Measurements from ENCODE around the gene RPN2.
"Not testable (repeated sequence)": the region's sequence is repeated elsewhere in the genome, so short reads cannot be mapped to it uniquely, and the experiment has no call there.

RPN2 gene

DNA sequence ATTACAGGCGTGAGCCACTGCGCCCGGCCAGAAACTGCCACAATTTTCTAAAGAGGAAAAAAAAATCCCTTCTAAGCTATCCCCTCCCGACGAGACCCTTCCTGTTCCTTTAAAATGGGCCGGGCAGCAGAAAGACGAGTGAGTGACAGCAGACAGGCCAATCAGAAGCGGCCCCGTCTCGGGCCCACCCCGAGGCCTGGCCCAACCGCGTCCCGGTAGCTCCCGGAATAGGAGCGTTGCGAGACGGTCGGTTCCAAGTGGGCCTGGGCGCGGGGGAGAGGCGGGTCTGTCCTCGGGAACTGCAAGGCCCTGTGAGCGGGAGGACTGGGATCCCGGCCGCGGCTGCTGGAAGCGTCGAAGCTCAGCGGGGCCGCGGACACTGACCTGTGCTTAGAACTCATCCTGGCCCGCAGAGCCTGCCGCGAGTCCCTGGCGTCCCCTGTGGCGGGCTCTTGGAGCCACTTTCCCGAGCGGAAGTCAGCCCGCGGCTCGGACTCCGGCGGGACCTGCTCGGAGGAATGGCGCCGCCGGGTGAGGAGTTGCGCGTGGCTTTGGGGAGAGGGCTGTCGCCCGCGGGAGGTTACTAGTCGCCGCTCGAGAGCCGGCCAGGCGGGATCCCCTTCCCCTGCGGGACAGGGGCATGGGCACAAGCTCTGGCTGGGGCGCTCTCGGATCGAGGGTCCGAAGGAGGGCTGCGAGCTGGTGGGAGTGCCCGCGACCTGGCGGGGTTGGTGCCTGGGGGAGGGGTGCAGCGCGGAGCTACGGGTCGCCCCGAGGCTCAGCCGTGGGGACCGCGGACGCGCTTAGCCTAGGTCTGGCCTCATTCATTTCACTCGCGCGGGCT, at the start of gene RPN2, which contains the start of gene MROH8:
RPN2 (plus strand) TSS at position 492 of the 844 bp plus-strand sequence; CDS start at position 519, 27 bp downstream.
MROH8 (minus strand) TSS at position 710 of the 844 bp plus-strand sequence.
- DNase-seq (ENCODE audit: low read depth in 3 of 3, low spot score in 1 of 3) = peak; percentile 84 to 89 (median 84)

DNA sequence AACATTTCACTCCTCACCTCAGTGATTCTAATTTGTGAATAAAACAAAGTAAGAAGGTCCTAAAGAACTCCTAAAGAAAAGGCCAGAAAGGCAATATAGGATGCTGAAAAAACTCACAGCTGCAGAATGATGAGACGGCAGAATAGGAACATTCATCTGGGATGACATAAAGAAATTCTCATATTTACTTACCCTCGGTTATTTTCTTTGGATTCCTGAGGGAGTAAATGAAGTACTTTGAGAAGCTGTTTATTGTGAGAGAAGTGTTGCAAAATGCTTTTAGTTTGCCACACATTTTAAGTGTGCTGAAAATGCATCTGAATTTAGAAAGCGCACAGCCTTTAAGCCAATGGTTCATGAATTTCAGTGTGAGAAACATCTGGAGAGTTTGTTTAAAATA, 47.6 kb upstream of the RPN2 start:
- DNase-seq (ENCODE audit: low read depth in 3 of 3, low spot score in 1 of 3) = no peak

DNA sequence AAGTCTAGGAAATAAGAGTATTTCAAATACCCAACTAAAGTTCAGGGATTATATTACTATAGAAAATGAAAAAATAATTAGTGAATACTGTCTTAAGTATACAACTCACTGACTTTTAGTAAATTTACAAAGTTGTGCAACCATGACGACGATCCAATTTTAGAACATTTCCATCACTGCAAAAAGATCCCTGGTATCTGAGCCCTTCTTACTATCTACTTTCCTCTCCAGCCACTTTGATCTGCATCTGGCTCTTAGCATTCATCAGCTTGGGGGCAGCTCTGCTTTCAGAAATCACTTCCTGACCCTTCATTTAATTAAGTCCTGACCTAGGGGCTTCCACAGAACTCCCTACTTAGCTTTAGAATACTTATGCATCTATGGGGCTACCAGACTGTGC, 45.2 kb upstream of the RPN2 start:
- DNase-seq (ENCODE audit: low read depth in 3 of 3, low spot score in 1 of 3) = no peak

DNA sequence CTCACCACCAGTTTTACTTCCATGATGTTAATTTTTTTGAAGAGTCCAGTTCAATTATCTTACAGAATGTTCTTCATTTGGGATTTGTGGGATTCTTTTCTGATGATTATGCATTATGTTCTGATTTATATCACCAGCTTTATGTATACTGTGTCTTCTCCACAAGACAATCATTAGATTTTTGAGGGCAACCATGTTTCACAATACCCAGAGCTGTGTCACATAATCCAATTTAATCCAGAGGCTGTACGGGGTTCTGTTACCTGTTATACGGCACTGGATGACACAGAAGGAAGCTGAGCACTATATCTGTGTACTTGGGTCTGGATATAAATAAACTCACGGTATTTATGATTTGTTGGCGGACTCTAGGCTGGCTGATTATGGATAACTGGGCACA, 41.6 kb upstream of the RPN2 start:
- no peak for DNase-seq (ENCODE audit: low read depth in 3 of 3, low spot score in 1 of 3)

DNA sequence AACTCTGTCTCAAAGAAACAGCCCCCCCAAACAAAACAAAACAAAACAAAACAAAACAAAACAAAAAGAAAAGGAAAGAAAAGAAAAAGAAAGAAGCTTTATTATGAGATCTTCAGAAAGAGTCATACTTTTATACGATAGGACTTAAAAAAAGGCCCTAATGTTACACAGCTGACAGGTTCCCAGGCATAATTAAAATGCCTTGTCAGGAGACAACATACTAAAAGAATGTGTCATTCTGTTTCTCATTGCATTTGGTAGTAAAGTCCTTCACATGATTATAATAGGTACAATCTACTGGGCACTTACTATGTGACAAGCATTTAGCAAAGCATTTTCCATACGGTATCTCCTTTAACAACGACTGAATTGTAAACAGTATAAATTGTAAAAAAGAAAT, 36.4 kb upstream of the RPN2 start:
- DNase-seq (ENCODE audit: low read depth in 3 of 3, low spot score in 1 of 3) = no peak

DNA sequence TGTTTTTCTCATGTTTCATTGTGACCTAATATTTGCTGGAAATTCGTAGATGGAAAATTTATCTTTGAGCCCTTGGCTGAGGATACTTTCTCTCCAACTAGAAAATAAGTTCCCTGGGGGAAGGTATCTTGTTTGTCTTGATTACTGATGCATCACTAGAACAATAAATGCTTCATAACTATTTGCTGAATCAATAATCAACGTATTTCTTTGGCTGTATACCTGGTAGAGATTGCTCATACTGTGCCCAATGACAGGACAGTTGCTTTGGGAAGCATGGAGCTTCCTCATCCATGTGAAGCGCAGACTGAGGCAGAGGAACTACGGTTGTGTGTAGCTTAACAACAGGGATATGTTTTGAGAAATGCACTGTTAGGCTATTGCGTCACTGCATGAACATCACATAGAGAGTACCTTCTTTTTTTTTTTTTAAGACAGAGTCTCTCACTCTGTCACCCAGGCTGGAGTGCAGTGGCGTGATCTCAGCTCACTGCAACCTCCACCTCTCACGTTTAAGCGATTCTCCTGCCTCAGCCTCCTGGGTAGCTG, 34.2 kb upstream of the RPN2 start:
- DNase-seq (ENCODE audit: low read depth in 3 of 3, low spot score in 1 of 3) = no peak

DNA sequence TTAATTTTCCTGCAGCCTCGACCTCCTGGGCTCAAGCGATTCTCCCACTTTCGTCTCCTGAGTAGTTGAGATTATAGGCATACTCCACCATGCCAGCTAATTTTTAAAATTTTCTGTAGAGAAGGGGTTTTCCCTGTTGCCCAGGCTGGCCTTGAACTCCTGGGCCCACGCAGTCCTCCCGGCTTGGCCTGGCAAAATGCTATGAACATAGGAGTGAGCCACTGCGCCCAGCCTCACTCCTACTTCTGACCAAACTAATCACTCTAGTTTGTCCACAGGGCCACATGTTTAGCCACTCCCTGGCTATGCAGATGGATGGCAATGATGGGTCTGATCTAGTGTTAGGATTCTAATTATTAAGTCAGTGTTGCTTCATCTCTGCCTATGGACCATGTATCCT, 31.9 kb upstream of the RPN2 start:
- no peak for DNase-seq (ENCODE audit: low read depth in 3 of 3, low spot score in 1 of 3)

DNA sequence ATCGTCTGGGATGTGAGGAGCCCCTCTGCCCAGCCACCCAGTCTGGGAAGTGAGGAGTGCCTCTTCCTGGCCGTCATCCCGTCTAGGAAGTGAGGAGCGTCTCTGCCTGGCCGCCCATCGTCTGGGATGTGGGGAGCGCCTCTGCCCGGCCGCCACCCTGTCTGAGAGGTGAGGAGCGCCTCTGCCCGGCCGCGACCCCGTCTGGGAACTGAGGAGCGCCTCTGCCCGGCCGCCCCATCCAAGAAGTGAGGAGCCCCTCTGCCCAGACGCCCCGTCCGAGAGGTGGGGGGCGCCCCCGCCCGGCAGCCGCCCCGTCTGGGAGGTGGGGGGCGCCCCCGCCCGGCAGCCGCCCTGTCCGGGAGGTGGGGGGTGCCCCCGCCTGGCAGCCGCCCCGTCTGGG, 28.3 kb upstream of the RPN2 start:
- not testable (repeated sequence) for DNase-seq (ENCODE audit: low read depth in 3 of 3, low spot score in 1 of 3)

DNA sequence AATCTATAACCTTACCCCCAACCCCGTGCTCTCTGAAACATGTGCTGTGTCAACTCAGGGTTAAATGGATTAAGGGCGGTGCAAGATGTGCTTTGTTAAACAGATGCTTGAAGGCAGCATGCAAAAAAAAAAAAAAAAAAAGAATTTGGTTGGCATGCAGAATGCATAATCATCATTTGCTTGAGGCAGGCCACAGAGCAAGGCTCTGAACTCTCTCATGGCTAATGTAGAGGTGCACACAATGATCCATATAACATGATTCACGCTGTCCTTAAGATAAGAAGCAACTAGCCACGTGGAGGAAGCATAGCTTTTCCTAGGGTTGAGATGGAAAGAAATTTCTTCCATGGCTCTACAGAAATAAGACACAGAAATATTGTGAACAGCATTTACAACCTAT, 27.6 kb upstream of the RPN2 start:
- DNase-seq (ENCODE audit: low read depth in 3 of 3, low spot score in 1 of 3) = no peak

DNA sequence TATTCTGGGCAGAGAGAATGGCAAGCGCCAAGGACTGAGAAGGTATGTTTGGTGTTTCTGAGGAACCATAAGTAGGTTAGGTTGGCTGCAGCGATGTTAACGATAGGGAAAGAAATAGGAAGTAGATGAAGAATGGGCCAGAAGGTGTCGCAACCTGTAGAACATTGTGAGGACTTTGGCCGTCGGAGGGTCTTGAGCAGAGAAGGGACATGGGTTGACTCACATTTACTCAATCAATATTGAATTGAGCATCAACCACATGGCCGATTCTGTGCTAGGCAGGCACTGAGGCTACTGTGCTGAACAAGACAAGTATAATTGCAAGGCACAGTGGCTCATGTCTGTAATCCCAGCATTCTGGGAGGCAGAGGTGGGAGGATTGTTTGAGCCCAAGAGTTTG, 26.8 kb upstream of the RPN2 start:
- DNase-seq (ENCODE audit: low read depth in 3 of 3, low spot score in 1 of 3) = no peak

DNA sequence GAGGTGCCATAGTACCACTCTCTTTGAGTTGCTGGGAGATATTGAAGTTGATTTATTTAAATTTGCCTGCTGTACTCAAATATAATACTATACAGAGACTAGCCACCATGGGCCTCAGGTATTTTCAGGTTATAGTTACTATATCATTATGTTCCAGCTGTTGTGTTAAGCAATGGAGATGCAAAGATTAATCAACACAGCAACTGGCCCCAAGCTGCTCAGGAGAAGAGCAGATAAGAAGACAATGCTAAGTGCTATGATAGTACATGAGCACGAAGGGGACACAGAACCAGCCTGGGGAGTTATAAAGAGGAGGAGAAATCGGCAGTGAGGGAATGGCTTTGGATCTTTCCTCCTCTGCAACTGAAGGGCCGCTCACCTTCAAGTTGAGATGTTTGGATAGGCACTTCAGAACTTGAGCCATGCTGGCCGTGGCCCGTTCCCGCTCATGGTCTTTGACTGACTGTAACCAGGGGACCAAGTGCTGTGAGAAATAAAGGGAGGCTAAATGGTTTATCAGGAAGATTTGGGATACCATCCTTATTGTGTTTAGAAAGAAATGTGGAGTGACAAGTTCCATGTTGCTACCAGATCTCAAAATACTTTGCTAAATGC, 24.3 kb upstream of the RPN2 start:
- DNase-seq (ENCODE audit: low read depth in 3 of 3, low spot score in 1 of 3) = no peak

DNA sequence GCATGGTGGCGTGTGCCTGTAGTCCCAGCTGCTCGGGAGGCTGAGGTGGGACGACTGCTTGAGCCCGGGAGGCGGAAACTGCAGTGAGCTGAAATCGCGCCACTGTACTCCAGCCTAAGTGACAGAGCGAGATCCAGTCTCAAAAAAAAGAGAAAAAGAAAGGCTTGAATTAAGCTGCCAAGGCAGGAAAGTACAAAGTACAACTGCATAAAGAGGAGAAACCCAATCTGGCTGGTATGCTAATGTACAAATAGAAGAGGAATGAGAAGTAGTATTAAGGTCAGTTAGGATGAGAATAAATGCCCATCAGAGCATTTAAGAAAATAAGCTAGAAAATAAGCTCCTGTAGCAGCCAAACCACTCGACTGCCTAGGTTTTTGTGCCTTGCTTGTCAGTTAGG, 23.1 kb upstream of the RPN2 start:
- DNase-seq (ENCODE audit: low read depth in 3 of 3, low spot score in 1 of 3) = no peak

DNA sequence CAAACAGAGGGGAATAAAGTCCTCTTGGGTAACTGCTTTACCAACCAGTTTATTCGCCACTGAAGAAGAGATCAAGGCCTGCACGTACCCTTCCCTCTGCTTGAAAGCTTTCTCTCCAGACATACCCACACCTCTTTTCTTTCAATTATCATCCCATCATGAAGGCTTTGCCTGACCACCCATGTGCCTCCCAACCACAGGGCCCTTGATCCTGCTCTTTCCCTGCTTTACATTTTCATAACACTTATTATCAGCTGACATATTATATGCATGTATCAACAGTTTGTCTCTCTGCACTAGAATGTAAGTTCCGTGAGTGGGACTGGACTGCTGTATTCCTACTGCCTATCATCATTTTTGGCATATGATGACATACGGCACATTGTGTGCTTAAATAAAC, 20.9 kb upstream of the RPN2 start:
- DNase-seq (ENCODE audit: low read depth in 3 of 3, low spot score in 1 of 3) = no peak

DNA sequence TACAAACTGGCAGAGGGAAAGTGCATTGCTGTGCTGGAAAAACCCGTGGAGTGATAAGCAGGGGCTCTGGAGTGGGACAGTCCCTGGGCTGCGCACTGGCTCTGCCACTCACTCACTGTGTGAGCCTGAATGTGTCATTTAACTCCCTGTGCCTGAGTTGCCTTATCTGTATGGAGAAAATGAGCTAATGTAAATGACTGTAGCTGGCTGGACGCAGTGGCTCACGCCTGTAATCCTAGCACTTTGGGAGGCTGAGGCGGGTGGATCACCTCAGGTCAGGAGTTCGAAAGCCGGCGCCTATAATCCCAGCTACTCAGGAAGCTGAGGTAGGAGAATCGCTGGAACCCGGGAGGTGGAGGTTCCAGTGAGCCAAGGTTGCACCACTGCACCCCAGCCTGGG, 18.4 kb upstream of the RPN2 start:
- no peak for DNase-seq (ENCODE audit: low read depth in 3 of 3, low spot score in 1 of 3)

DNA sequence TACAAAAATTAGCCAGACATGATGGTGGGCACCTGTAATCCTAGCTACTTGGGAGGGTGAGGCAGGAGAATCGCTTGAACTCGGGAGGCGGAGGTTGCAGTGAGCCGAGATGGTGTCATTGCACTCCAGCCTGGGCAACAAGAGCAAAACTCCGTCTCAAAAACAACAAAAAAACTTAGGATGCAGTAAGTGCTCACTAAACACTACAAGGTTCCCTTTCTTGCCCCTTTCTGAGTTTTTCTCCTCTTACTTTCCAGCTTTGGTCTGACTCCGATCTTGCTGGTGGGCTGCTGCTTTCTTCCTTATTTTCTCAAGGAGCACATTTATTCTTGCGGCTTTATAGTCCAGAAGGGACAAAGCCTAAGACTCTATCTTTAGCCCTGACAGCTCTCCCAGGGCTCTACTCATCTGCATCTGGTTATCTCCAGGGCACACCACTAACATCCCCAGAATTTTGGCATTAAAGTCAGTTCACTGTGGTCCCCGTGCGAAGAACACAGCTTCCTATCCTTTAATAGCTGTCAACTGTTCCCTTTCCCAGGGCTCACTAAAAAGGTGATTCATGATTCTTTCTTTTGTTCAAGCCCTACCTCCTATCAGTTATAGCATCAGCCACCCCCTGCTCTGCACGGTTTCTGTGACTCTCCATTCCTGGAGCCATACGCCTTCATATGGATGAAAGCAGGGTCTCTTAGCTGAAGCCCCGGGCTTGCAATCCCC, 17.1 kb upstream of the RPN2 start:
- DNase-seq (ENCODE audit: low read depth in 3 of 3, low spot score in 1 of 3) = no peak

DNA sequence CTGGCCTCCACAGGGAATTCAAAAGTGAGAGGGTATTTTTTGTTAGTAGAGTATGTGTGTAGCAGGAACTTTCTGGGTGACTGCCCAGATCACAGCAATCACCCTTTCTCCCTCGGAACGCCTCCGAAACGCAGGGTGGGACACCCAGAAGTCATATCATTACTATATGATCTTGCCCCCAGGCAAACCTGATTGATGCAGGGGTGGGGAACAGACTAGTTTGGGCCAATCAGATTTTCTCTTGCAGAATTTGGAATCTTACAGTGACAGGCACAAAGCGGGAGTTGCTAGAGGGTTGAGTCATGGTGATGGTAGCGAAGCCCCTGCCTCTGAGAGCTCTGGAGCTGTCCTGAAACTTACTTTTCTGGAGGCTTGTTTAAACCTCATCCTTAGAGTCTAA, 16.5 kb upstream of the RPN2 start:
- no peak for DNase-seq (ENCODE audit: low read depth in 3 of 3, low spot score in 1 of 3)

DNA sequence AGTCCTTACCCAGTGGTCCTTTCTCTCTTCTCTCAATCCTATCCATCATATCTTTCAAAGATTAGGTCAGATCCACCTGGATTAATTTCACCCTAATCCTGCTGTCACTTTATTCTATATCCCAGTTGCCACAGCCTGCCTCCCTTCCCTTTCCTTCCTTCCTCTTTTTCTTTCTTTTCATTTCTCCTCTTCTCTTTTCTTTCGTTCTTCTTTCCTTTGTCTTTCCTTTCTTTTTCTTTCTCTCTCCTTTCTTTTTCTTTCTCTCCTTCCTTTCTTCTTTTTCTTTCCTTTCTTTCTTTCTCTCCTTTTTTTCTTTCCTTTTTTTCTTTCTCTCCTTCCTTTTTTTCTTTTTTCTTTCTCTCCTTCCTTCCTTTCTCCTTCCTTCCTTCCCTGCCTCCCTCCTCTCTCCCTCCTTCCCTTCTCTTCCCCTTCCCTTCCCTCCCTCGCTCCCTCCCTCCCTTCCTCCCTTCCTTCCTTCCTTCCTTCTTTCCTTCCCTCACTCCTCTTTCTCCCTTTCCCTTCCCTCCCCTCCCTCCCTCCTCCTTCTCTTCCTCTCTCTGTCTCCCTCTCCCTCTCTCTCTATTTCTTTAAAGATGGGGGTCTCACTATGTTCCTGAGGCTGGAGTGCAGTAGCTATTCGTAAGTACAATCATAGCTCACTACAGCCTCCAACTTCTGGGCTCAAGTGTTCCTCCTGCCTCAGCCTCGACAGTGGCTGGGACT, 15.1 kb upstream of the RPN2 start:
- DNase-seq (ENCODE audit: low read depth in 3 of 3, low spot score in 1 of 3) = no peak

DNA sequence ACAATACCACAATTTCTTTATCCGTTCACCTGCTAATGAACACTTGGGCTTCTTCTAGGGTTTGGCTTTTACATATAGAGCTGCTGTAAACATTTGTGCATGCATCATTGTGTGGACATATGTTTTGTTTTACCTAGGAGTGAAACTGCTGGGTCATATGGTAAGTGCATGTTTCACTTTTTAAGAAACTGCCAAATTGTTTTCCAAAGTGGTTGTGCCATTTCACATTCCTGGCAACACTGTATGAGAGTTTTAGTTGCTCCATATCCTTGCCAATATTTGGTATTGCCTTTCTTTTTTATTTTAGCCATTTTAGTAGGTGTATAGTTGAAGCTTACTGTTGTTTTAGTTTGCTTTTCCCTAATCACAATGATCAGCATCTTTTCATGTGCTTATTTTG, 14.1 kb upstream of the RPN2 start:
- no peak for DNase-seq (ENCODE audit: low read depth in 3 of 3, low spot score in 1 of 3)

DNA sequence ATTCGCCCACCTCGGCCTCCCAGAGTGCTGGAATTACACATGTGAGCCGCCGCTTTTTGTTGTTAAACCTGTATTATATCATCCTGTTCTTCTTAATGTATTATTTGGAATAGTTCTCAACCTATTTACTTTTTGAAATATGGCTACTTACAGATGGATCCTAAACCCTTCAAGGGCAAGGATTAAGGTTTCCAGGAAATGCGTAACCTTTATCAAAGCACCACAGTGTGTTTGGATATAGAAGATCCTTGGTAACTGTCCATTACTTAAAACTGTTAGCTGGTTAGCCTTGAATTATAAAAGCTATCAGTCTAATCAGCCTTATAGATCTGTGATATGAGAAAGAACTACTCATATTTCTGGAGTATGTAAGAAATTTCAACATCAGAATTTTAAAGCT, 12.3 kb upstream of the RPN2 start:
- no peak for DNase-seq (ENCODE audit: low read depth in 3 of 3, low spot score in 1 of 3)

DNA sequence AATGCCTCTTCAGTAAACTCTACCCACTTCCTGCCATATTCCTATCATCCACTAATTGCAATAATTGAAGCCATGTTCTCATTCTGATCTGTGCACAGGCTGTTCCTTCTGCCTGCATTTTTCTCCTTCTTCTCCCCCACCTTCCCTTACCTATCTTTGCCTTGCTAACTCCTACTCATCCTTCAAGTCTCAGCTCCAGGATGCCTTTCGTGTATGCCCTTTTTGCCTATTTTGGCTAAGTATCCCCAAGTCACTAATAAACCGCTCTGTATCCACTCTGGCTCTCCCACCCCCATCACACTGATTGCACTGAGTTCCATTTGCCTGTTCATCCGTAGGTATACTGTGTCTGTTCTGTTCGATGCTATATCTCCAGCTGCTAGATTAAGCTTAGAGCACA, 6.3 kb upstream of the RPN2 start:
- no peak for DNase-seq (ENCODE audit: low read depth in 3 of 3, low spot score in 1 of 3)

Data from stimulated activated CD4-positive, alpha-beta T cell treated with anti-CD3 and anti-CD28 coated beads, TNF-alpha, amount 100 ng/mL, for 1 hour (primary cell).